ENCODE measurements around the gene KIAA0930.

KIAA0930 gene

GRCh38 chr22:45239681-45240051 is 1.0 kb downstream of the KIAA0930 start:
- peaks cover 37% of the 10 kb centered on the region for H3K4me1 Mint-ChIP-seq
- no peak for DNase-seq (ENCODE audit: low spot score in 2 of 2)
- peak overlapping the region; percentile 94 for H3K27ac Mint-ChIP-seq (ENCODE audit: low read depth)
- no peak for ATAC-seq (replicated peaks; ENCODE audit: extremely low read depth, poor library complexity, severe bottlenecking)
- peak overlapping the region; percentile 90 for H3K4me3 Mint-ChIP-seq
- no peaks in the 10 kb centered on the region for H3K27me3 Mint-ChIP-seq
- peaks cover 18% of the 10 kb centered on the region for H3K36me3 Mint-ChIP-seq (ENCODE audit: insufficient read depth)
- H3K9me3 Mint-ChIP-seq: no peaks in the 10 kb centered on the region

DNA sequence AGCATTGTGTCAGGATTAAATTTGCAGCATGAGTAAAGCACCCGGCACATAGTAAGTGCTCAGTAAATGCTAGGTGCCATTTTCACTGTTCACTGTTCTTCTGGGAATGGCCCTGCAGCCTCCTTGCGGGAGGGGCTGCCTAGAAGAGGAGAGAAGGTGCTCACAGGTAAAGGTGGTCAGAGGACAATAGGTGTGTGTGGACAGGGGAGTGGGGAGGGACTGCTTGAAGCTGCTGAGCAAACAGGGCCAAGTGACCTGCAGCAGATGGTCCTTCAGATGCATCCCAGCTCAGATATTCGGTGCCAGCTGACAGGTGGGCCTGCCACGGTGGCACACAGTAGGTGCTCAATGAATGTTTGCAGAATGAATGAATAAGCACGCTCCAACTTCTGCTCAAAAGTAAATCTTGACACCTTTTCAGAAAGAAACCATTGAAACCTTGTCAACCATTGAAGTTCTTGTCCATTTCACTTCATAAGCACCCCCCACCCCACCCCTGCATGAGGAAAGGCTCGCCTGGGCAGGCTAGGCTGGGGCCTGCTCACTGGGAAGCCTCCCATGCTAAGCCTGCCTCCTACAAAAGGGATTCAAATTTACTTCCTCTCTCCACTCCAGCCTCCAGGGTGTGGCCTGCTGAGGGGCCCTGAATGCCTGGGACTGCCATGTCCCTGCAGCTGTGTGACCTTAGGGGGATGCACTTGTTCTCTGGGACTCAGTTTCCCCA is 1.6 kb downstream of the KIAA0930 start:
- Mint-ChIP-seq H3K9me3 (no peaks in the 10 kb centered on the region), H3K27me3 (no peaks in the 10 kb centered on the region), H3K4me3 (peak overlapping the region; percentile 90), H3K4me1 (peaks cover 37% of the 10 kb centered on the region), H3K36me3 (ENCODE audit: insufficient read depth) (peaks cover 18% of the 10 kb centered on the region), H3K27ac (ENCODE audit: low read depth) (no peak overlapping the region)
- no peak for DNase-seq (ENCODE audit: low spot score in 2 of 2)
- ATAC-seq (replicated peaks; ENCODE audit: extremely low read depth, poor library complexity, severe bottlenecking): no peak

- H3K27me3 Mint-ChIP-seq: no peaks in the 10 kb centered on the region
- H3K4me1 Mint-ChIP-seq: peaks cover 37% of the 10 kb centered on the region
- ATAC-seq (replicated peaks; ENCODE audit: extremely low read depth, poor library complexity, severe bottlenecking) (no peak), DNase-seq (ENCODE audit: low spot score in 2 of 2) (no peak)
- H3K9me3 Mint-ChIP-seq: no peaks in the 10 kb centered on the region
- no peak overlapping the region for H3K27ac Mint-ChIP-seq (ENCODE audit: low read depth)
- no peak overlapping the region for H3K4me3 Mint-ChIP-seq
- H3K36me3 Mint-ChIP-seq (ENCODE audit: insufficient read depth): peaks cover 18% of the 10 kb centered on the region
These were observed 2.4 kb downstream of the KIAA0930 start for GRCh38 chr22:45238076-45238956.

- Mint-ChIP-seq H3K9me3 (no peaks in the 10 kb centered on the region), H3K4me3 (no peak overlapping the region), H3K36me3 (ENCODE audit: insufficient read depth) (peaks cover 18% of the 10 kb centered on the region)
These were observed 3.4 kb downstream of the KIAA0930 start for GRCh38 chr22:45237065-45237990.

GRCh38 chr22:45235851-45236342 is 4.8 kb downstream of the KIAA0930 start:
- Mint-ChIP-seq H3K4me1 (peaks cover 31% of the 10 kb centered on the region), H3K27me3 (no peaks in the 10 kb centered on the region), H3K36me3 (ENCODE audit: insufficient read depth) (peaks cover 10% of the 10 kb centered on the region), H3K4me3 (no peak overlapping the region), H3K27ac (ENCODE audit: low read depth) (no peak overlapping the region), H3K9me3 (no peaks in the 10 kb centered on the region)
- no peak for DNase-seq (ENCODE audit: low spot score in 2 of 2)
- no peak for ATAC-seq (replicated peaks; ENCODE audit: extremely low read depth, poor library complexity, severe bottlenecking)

More at GRCh38 chr22:45237065-45237990, 3.4 kb downstream of the KIAA0930 start:
- H3K27me3 Mint-ChIP-seq: no peaks in the 10 kb centered on the region
- no peak for DNase-seq (ENCODE audit: low spot score in 2 of 2)
- ATAC-seq (replicated peaks; ENCODE audit: extremely low read depth, poor library complexity, severe bottlenecking): no peak
- peaks cover 45% of the 10 kb centered on the region for H3K4me1 Mint-ChIP-seq
- H3K27ac Mint-ChIP-seq (ENCODE audit: low read depth): no peak overlapping the region

DNA sequence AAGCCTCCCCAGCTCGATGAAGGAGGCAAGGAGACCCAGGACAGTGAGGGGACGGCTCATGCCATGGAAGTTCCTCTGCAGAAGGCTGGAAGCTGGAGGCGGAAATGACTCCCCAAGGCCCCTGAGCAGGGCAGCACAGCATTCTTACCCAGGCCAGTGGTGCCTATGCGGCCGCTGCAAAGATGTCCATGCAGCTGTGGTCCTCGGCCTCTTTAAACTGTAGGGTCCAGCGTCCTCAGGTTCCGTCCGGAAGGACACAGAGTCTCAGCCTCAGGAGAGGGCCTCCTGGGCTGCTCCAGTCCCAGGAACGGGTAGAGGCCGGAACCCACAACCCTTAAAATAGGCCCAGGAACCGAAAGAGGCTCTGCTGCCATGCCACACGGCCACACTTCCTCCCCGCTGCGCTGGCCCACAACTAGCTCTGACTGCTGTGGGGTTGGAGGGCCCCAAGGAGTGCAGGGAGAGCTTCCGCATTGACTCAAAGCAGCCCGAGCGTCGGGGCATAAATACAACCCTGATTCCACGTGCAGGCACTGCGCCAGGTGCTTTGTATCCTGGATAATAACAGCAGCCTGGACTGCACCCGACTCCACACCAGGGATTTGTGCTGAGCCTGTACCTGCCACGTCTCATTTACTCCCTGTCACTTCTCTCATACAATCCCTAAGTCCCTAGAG is 5.5 kb downstream of the KIAA0930 start:
- no peaks in the 10 kb centered on the region for H3K27me3 Mint-ChIP-seq
- DNase-seq (ENCODE audit: low spot score in 2 of 2): no peak
- no peaks in the 10 kb centered on the region for H3K9me3 Mint-ChIP-seq
- no peak overlapping the region for H3K4me3 Mint-ChIP-seq
- ATAC-seq (replicated peaks; ENCODE audit: extremely low read depth, poor library complexity, severe bottlenecking): peak; percentile 39
- H3K36me3 Mint-ChIP-seq (ENCODE audit: insufficient read depth): peaks cover 10% of the 10 kb centered on the region
- no peak overlapping the region for H3K27ac Mint-ChIP-seq (ENCODE audit: low read depth)
- peaks cover 29% of the 10 kb centered on the region for H3K4me1 Mint-ChIP-seq

DNA sequence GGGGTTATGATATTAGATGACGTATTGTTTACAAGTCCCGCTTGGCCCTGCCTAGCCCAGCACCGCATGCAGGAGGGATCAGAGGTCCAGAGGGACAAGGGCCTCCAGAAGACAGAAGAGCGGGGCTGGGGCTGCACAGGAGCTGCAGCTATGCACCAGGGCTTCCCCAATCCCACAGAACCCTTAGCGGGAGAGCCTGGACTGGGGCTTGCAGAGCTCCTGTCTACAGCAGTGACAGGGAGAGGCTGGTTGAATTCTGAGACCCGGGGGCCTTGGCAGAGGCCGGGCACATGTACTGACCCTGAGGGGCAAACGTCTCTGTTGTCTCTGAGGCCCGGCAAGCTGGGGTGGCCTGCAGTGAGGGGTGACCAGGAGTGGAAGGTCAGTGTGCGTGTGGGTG is 6.9 kb downstream of the KIAA0930 start:
- H3K4me1 Mint-ChIP-seq: peaks cover 20% of the 10 kb centered on the region
- no peak overlapping the region for H3K4me3 Mint-ChIP-seq
- H3K9me3 Mint-ChIP-seq: no peaks in the 10 kb centered on the region
- ATAC-seq (replicated peaks; ENCODE audit: extremely low read depth, poor library complexity, severe bottlenecking): no peak
- H3K27ac Mint-ChIP-seq (ENCODE audit: low read depth): no peak overlapping the region
- no peak for DNase-seq (ENCODE audit: low spot score in 2 of 2)
- H3K27me3 Mint-ChIP-seq: no peaks in the 10 kb centered on the region
- H3K36me3 Mint-ChIP-seq (ENCODE audit: insufficient read depth): peaks cover 1% of the 10 kb centered on the region

DNA sequence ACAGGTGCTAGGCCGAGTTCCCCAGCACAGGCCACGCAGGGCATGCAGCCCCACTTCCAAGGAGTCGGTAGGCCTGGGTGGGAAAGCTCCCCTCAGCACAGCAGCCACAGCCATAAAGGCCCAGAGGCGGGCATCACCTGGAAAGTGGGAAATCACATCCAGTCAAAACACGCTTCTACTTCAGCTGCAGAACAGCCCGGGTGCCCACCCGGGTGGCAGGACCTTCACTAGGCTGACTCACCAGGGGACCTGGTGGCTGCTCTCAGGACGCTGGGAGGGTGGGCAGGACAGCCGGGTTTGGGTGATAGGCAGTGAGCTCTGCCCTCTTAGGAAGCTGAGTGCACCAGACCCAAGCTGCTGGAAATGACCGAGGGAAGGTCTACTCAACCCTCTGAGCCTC is 7.3 kb downstream of the KIAA0930 start:
- Mint-ChIP-seq H3K36me3 (ENCODE audit: insufficient read depth) (no peaks in the 10 kb centered on the region), H3K4me1 (peaks cover 18% of the 10 kb centered on the region), H3K9me3 (no peaks in the 10 kb centered on the region), H3K27me3 (no peaks in the 10 kb centered on the region), H3K27ac (ENCODE audit: low read depth) (no peak overlapping the region), H3K4me3 (no peak overlapping the region)
- ATAC-seq (replicated peaks; ENCODE audit: extremely low read depth, poor library complexity, severe bottlenecking) (no peak), DNase-seq (ENCODE audit: low spot score in 2 of 2) (no peak)

DNA sequence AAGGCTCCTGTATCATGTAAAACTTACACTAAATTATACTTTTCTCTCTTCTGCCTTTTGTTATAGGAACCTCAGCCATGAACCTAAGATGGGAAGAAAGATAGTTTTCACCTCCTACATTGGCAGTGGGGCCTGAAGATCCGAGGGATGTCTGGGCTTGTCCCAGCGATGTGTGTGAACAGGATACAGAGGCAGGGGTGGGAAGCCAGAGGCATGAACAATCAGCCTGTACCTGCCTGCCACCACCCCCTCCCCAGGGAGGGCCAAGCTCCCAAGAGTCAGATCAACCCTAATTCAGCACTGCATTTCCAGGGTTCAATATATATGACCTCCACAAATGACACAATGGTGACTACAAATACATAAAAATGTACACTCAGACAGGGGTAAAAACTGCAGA is 9.4 kb downstream of the KIAA0930 start:
- H3K36me3 Mint-ChIP-seq (ENCODE audit: insufficient read depth): no peaks in the 10 kb centered on the region
- no peak for DNase-seq (ENCODE audit: low spot score in 2 of 2)
- H3K27ac Mint-ChIP-seq (ENCODE audit: low read depth): no peak overlapping the region
- no peak for ATAC-seq (replicated peaks; ENCODE audit: extremely low read depth, poor library complexity, severe bottlenecking)
- H3K9me3 Mint-ChIP-seq: no peaks in the 10 kb centered on the region
- H3K4me3 Mint-ChIP-seq: no peak overlapping the region
- peaks cover 16% of the 10 kb centered on the region for H3K4me1 Mint-ChIP-seq
- H3K27me3 Mint-ChIP-seq: no peaks in the 10 kb centered on the region

DNA sequence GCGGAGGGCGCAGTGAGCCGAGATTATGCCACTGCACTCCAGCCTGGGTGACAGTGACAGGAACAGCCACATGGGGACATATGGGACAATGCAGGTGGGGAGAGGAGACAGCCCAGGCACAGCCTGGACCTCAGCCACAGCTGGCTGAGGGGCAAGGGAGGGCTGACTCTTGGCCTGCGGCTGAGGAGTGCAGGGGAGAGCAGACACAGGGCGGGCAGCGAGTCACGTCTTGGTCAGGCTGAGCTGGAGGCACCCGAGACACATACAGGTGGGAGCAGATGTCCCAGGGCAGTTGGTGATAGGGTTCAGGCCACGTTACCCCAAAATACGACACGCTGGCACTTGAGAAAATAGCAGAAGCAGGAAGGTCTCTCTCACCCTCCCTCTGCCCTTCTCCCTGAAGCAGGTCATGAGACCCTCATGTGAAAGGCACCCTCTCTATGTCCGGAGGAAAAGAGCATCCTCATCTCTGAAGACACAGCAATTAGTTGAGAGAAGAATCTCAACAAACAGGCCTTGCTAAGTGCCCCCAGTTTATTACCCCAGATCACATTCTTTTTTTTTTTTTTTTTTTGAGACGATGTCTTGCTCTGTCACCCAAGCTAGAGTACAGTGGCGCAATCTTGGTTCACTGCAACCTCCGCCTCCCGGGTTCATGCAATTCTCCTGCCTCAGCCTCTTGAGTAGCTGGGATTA is 10.5 kb downstream of the KIAA0930 start:
- no peak for ATAC-seq (replicated peaks; ENCODE audit: extremely low read depth, poor library complexity, severe bottlenecking)
- DNase-seq (ENCODE audit: low spot score in 2 of 2): no peak
- H3K4me3 Mint-ChIP-seq: no peak overlapping the region
- peaks cover 22% of the 10 kb centered on the region for H3K4me1 Mint-ChIP-seq
- H3K27ac Mint-ChIP-seq (ENCODE audit: low read depth): no peak overlapping the region
- H3K36me3 Mint-ChIP-seq (ENCODE audit: insufficient read depth): no peaks in the 10 kb centered on the region
- H3K27me3 Mint-ChIP-seq: no peaks in the 10 kb centered on the region
- no peaks in the 10 kb centered on the region for H3K9me3 Mint-ChIP-seq

- Mint-ChIP-seq H3K27me3 (no peaks in the 10 kb centered on the region), H3K4me1 (peaks cover 28% of the 10 kb centered on the region), H3K9me3 (no peaks in the 10 kb centered on the region), H3K27ac (ENCODE audit: low read depth) (no peak overlapping the region), H3K4me3 (no peak overlapping the region), H3K36me3 (ENCODE audit: insufficient read depth) (peaks cover 2% of the 10 kb centered on the region)
- ATAC-seq (replicated peaks; ENCODE audit: extremely low read depth, poor library complexity, severe bottlenecking): no peak
- no peak for DNase-seq (ENCODE audit: low spot score in 2 of 2)
These were observed 11.5 kb downstream of the KIAA0930 start for GRCh38 chr22:45229181-45229580.

All from central memory CD8-positive, alpha-beta T cell (primary cell).